WERI-Rb-1 (cell line): ENCODE results near the gene COL23A1.

Experiments used
- DNase-seq: peaks from one replicate; pipeline ENCODE4 v3.0.0-alpha.2; 2020
- H3K27ac ChIP-seq: fragments of 250-450 bp; sonication (Bioruptor Pico); 2 replicates; pipeline ENCODE4 v1.5.1; 2020; ENCODE audit warnings: mild to moderate bottlenecking, moderate library complexity
- H3K27me3 ChIP-seq: fragments of 250-450 bp; sonication (Bioruptor Pico); 2 replicates; pipeline ENCODE4 v1.5.1; 2021; ENCODE audit warnings: mild to moderate bottlenecking, low read depth, moderate library complexity; ENCODE audit not compliant: insufficient read depth, severe bottlenecking
- H3K36me3 ChIP-seq: fragments of 250-450 bp; sonication (Bioruptor Pico); 2 replicates; pipeline ENCODE4 v1.5.1; 2020; ENCODE audit warnings: mild to moderate bottlenecking, moderate library complexity
- H3K4me3 ChIP-seq: 2 replicates; pipeline ENCODE4 v1.5.1; 2011; ENCODE audit warnings: low read depth, mild to moderate bottlenecking, control low read depth, low read length
- H3K9me3 ChIP-seq: fragments of 250-450 bp; sonication (Bioruptor Pico); 2 replicates; pipeline ENCODE4 v1.5.1; 2021; ENCODE audit warnings: mild to moderate bottlenecking, moderate library complexity; ENCODE audit not compliant: severe bottlenecking
- CTCF ChIP-seq: IDR thresholded peaks from 2 replicates; pipeline ENCODE4 v1.5.1; 2011; ENCODE audit warnings: low read depth, mild to moderate bottlenecking, control low read depth, inconsistent platforms, low read length

COL23A1 gene

GRCh38 chr5:178222292-178222691 lies 367.9 kb downstream of the COL23A1 start:
- H3K27ac ChIP-seq = no peak overlapping the region
- H3K9me3 ChIP-seq = no peaks in the 10 kb centered on the region
- DNase-seq = no peak
- no peaks in the 10 kb centered on the region for H3K36me3 ChIP-seq
- no peak for TF ChIP-seq CTCF
- H3K27me3 ChIP-seq = no peaks in the 10 kb centered on the region
- H3K4me3 ChIP-seq = no peak overlapping the region

DNA sequence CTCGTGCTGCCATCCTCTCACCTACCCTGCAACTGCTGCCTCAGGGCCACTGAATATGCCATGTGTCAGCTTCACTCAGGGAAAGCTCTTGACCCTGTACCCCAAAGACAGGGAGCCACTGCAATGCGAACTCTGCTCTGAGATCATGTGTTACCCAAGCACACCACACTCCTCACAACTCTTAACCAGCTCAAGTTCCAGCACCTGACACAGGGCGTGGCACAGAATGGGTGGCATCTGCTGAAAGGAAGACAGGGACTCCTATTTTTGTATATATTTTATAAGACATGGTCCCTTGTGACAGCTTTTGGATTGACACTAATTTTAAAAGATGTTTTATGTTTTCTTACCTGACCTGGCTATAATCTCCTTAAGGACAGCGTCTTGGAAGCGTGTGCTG lies 368.3 kb downstream of the COL23A1 start:
- no peak for DNase-seq
- H3K27me3 ChIP-seq = no peaks in the 10 kb centered on the region
- no peak overlapping the region for H3K27ac ChIP-seq
- H3K9me3 ChIP-seq = no peaks in the 10 kb centered on the region
- H3K36me3 ChIP-seq = peaks cover 1% of the 10 kb centered on the region; the same call in 1 of the 2 replicates
- no peak for TF ChIP-seq CTCF
- H3K4me3 ChIP-seq = no peak overlapping the region

DNA sequence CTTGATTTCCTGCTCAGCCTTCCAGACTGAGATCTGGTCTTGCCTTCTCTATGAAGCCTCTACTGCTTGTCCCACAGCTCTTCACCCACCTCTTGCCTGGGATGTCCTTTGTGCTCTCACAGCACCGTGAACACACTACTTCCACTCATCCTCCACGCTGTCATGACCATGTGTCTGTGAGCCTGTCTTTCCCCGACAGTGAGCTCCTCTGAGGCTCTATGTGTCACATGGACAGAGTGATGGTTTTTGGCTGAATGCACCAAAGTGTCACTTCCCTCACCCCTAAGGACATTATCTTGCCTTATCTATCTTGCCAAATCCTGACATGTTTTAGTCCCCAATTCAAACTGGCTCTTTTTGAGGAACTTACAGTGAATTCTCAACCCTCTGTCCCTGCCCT lies 368.9 kb downstream of the COL23A1 start:
- Histone ChIP-seq H3K4me3 (no peak overlapping the region), H3K27me3 (no peaks in the 10 kb centered on the region), H3K9me3 (no peaks in the 10 kb centered on the region), H3K27ac (no peak overlapping the region), H3K36me3 (peaks cover 6% of the 10 kb centered on the region; the same call in 1 of the 2 replicates)
- DNase-seq = no peak
- TF ChIP-seq CTCF = no peak

DNA sequence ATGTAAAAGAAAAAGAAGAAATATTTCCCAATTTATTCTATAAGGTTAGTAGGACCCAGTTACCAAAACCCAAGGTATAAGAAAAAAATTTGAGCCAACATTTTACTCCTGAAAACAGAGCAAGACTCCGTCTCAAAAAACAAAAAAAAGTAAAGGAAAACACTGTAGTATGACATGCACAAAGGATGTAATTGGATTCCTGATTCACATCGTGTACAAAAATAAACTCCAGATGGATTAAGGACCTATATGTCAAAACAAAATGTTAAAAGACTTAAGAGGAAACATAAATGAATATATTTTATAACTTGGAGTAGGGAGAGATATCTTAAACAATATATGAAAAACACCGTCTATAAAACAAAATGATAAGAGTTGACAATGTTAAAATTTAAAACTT lies 371.4 kb downstream of the COL23A1 start:
- no peak overlapping the region for H3K27ac ChIP-seq
- H3K4me3 ChIP-seq = no peak overlapping the region
- H3K36me3 ChIP-seq = peaks cover 25% of the 10 kb centered on the region
- no peaks in the 10 kb centered on the region for H3K27me3 ChIP-seq
- no peaks in the 10 kb centered on the region for H3K9me3 ChIP-seq
- TF ChIP-seq CTCF = no peak
- DNase-seq = no peak

DNA sequence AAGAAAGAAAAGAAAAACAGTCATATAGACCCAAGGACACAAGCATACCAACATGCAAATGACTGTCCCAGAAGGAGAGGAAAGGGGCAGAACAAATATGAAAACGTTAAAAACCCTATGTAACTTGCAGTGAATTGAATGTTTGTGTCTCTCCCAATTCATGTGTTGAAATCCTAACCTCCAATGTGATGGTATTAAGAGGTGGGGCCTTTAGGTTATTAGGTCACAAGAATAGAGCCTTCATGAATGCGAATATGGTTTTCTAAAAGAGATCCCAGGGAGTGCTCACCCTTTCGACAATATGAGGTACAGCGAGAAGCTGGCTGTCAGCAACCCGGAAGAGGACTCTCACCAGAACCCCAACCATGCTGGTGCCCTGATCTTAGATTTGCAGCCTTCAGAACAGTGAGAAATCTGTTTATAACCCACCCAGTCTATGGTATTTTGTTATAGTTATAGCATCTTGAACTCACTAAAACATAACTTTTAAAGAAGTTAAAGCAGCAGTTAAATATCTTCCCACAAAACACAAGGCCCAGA lies 371.9 kb downstream of the COL23A1 start:
- H3K27ac ChIP-seq = no peak overlapping the region

More for the DNA sequence above, 371.9 kb downstream of the COL23A1 start:
- Histone ChIP-seq H3K4me3 (no peak overlapping the region), H3K36me3 (peaks cover 30% of the 10 kb centered on the region), H3K27me3 (no peaks in the 10 kb centered on the region), H3K9me3 (no peaks in the 10 kb centered on the region)
- no peak for DNase-seq
- no peak for TF ChIP-seq CTCF
